H9 (cell line): ENCODE data around the gene PPFIBP1. TPM values are rescaled to one million over a fixed set of nuclear protein-coding genes. Genes with fewer than 3 reads are reported as not detected.

Source experiments
- DNase-seq: peaks from one replicate; pipeline ENCODE4 v3.0.0-alpha.2; 2017
- H2AFZ ChIP-seq: one replicate; pipeline ENCODE4 v1.6.1; 2013; ENCODE audit warnings: mild to moderate bottlenecking, low read length, control low read depth, moderate library complexity
- H2AK5ac ChIP-seq: 2 replicates; pipeline ENCODE4 v1.6.1; 2013; ENCODE audit warnings: low read length, control low read depth, mixed read lengths; ENCODE audit not compliant: insufficient read length
- H2BK120ac ChIP-seq: one replicate; pipeline ENCODE4 v1.6.1; 2013; ENCODE audit warnings: low read depth, mild to moderate bottlenecking, low read length, control low read depth, inconsistent platforms; ENCODE audit not compliant: poor library complexity, severe bottlenecking
- H2BK12ac ChIP-seq: 2 replicates; pipeline ENCODE4 v1.6.1; 2013; ENCODE audit warnings: low read length, control low read depth, mixed read lengths, low read depth; ENCODE audit not compliant: insufficient read length
- H2BK15ac ChIP-seq: 2 replicates; pipeline ENCODE4 v1.6.1; 2013; ENCODE audit warnings: low read depth, low read length, control low read depth
- H2BK20ac ChIP-seq: one replicate; pipeline ENCODE4 v1.6.1; 2013; ENCODE audit warnings: low read depth, mild to moderate bottlenecking, low read length, control low read depth, inconsistent platforms; ENCODE audit not compliant: poor library complexity, severe bottlenecking
- H2BK5ac ChIP-seq: 2 replicates; pipeline ENCODE4 v1.6.1; 2013; ENCODE audit warnings: low read length, control low read depth, mixed read lengths; ENCODE audit not compliant: insufficient read length
- H3K14ac ChIP-seq: 2 replicates; pipeline ENCODE4 v1.6.1; 2013; ENCODE audit warnings: low read length, control low read depth; ENCODE audit not compliant: insufficient read depth
- H3K18ac ChIP-seq: 2 replicates; pipeline ENCODE4 v1.6.1; 2013; ENCODE audit warnings: low read depth, mild to moderate bottlenecking, mixed read lengths, low read length, control low read depth; ENCODE audit not compliant: insufficient read length
- H3K23ac ChIP-seq: 2 replicates; pipeline ENCODE4 v1.6.1; 2013; ENCODE audit warnings: low read length, control low read depth, mixed read lengths, low read depth; ENCODE audit not compliant: insufficient read length
- H3K23me2 ChIP-seq: 2 replicates; pipeline ENCODE4 v1.6.1; 2013; ENCODE audit warnings: low read depth, mild to moderate bottlenecking, mixed read lengths, low read length, control low read depth; ENCODE audit not compliant: insufficient read length, poor library complexity, severe bottlenecking
- H3K27ac ChIP-seq: 2 replicates; pipeline ENCODE4 v1.5.1; 2013; ENCODE audit warnings: low read length, control low read depth, mixed read lengths, low read depth; ENCODE audit not compliant: insufficient read length
- H3K27me3 ChIP-seq: 2 replicates; pipeline ENCODE4 v1.6.1; 2013; ENCODE audit warnings: low read length, control low read depth, inconsistent platforms; ENCODE audit not compliant: insufficient read depth
- H3K4ac ChIP-seq: 2 replicates; pipeline ENCODE4 v1.6.1; 2013; ENCODE audit warnings: low read depth, mild to moderate bottlenecking, control low read depth, inconsistent platforms, low read length, moderate library complexity
- H3K4me1 ChIP-seq: 2 replicates; pipeline ENCODE4 v1.6.1; 2013; ENCODE audit warnings: low read length, control low read depth, inconsistent platforms; ENCODE audit not compliant: insufficient read depth
- H3K4me2 ChIP-seq: 2 replicates; pipeline ENCODE4 v1.6.1; 2013; ENCODE audit warnings: low read length, control low read depth, mixed read lengths; ENCODE audit not compliant: insufficient read length, insufficient read depth
- H3K56ac ChIP-seq: 2 replicates; pipeline ENCODE4 v1.6.1; 2013; ENCODE audit warnings: low read depth, mild to moderate bottlenecking, mixed read lengths, low read length, control low read depth; ENCODE audit not compliant: insufficient read length
- H3K79me1 ChIP-seq: 2 replicates; pipeline ENCODE4 v1.6.1; 2013; ENCODE audit warnings: low read depth, mild to moderate bottlenecking, moderate library complexity, low read length, control low read depth, inconsistent platforms; ENCODE audit not compliant: insufficient read depth, poor library complexity, severe bottlenecking
- H3K79me2 ChIP-seq: 2 replicates; pipeline ENCODE4 v1.6.1; 2013; ENCODE audit warnings: low read length, control low read depth, inconsistent platforms; ENCODE audit not compliant: insufficient read depth
- H3K9ac ChIP-seq: 2 replicates; pipeline ENCODE4 v1.6.1; 2013; ENCODE audit warnings: low read length, control low read depth, mixed read lengths; ENCODE audit not compliant: insufficient read length; ENCODE audit errors: extremely low read depth
- H3K9me3 ChIP-seq: one replicate; pipeline ENCODE4 v1.6.1; 2013; ENCODE audit warnings: low read depth, low read length, inconsistent platforms; ENCODE audit not compliant: control insufficient read depth
- H3T11ph ChIP-seq: one replicate; pipeline ENCODE4 v1.6.1; 2013; ENCODE audit warnings: mild to moderate bottlenecking, low read length, control low read depth, inconsistent platforms
- H4K20me1 ChIP-seq: one replicate; pipeline ENCODE4 v1.6.1; 2013; ENCODE audit not compliant: control insufficient read depth, insufficient read length, insufficient read depth
- H4K5ac ChIP-seq: 2 replicates; pipeline ENCODE4 v1.6.1; 2013; ENCODE audit warnings: low read depth, mild to moderate bottlenecking, mixed read lengths, low read length, control low read depth; ENCODE audit not compliant: insufficient read length
- H4K8ac ChIP-seq: replicated peaks from 2 replicates; pipeline ENCODE4 v1.6.1; 2013; ENCODE audit warnings: low read length, control low read depth, mixed read lengths, low read depth; ENCODE audit not compliant: insufficient read length
- H4K91ac ChIP-seq: 2 replicates; pipeline ENCODE4 v1.6.1; 2013; ENCODE audit warnings: low read depth, mild to moderate bottlenecking, moderate library complexity, mixed read lengths, low read length, control low read depth; ENCODE audit not compliant: insufficient read length
- H3K27ac Mint-ChIP-seq, 3 experiments: 2 replicates in 2 of 3; 3 replicates in 1 of 3; pipeline ENCODE4 v1.8.0; 2020 to 2021; ENCODE audit warnings: mixed read lengths in 3 of 3, mild to moderate bottlenecking in 1 of 3, moderate library complexity in 1 of 3
- H3K27me3 Mint-ChIP-seq: 2 replicates; pipeline ENCODE4 v1.8.0; 2021; ENCODE audit warnings: low read depth, mild to moderate bottlenecking, moderate library complexity, mixed read lengths
- H3K36me3 Mint-ChIP-seq, 3 experiments: 2 replicates in 2 of 3; 3 replicates in 1 of 3; pipeline ENCODE4 v1.8.0; 2020 to 2021; ENCODE audit warnings: low read depth in 3 of 3, mixed read lengths in 3 of 3; ENCODE audit not compliant: insufficient read depth in 1 of 3
- H3K4me1 Mint-ChIP-seq, 2 experiments: 2 replicates each; pipeline ENCODE4 v1.8.0; 2020; ENCODE audit warnings: mixed read lengths in 2 of 2
- H3K4me3 Mint-ChIP-seq, 2 experiments: 2 replicates in 1 of 2; 3 replicates in 1 of 2; pipeline ENCODE4 v1.8.0; 2020 to 2021; ENCODE audit warnings: mild to moderate bottlenecking in 2 of 2, mixed read lengths in 2 of 2, moderate library complexity in 1 of 2
- H3K9me3 Mint-ChIP-seq, 2 experiments: 2 replicates in 1 of 2; 3 replicates in 1 of 2; pipeline ENCODE4 v1.8.0; 2020; ENCODE audit warnings: mild to moderate bottlenecking in 2 of 2, mixed read lengths in 2 of 2, moderate library complexity in 1 of 2
- CTCF ChIP-seq: fragments of 200-600 bp; sonication (generic); conservative IDR thresholded peaks from 3 replicates; pipeline ENCODE4 v1.8.0; 2021; ENCODE audit warnings: antibody characterized with exemption, mild to moderate bottlenecking
- WGBS: extraction: QIAGEN DNeasy Blood & Tissue Kit; methylation state at CpG from one replicate; pipeline ENCODE4 v1.1.7; 2013; ENCODE audit warnings: missing lambda C conversion rate, low lambda C conversion rate, mixed read lengths; ENCODE audit not compliant: insufficient read length; ENCODE audit errors: extremely low coverage; 5-methylcytosine and 5-hydroxymethylcytosine counted together
- total RNA-seq: library from RNA; stranded (reverse); gene quantifications from 2 replicates; pipeline ENCODE4 v1.2.1, GENCODE V29; 2021

Gene PPFIBP1
- total RNA-seq, 1 experiment from 2014 or later = 29.2 TPM

GRCh38 chr12:27674989-27675388, 151.0 kb downstream of the PPFIBP1 start:
- no peak overlapping the region for H3K27ac ChIP-seq
- H4K8ac ChIP-seq = no peak overlapping the region
- H3K9me3 ChIP-seq = no peaks in the 10 kb centered on the region
- no peak overlapping the region for H2AFZ ChIP-seq
- Mint-ChIP-seq H3K27me3 (no peaks in the 10 kb centered on the region), H3K4me3 (no peak overlapping the region), H3K9me3 (no peaks in the 10 kb centered on the region), H3K27ac (no peak overlapping the region), H3K36me3 (peaks cover under 1 to 8% (median 5%) of the 10 kb centered on the region in 3 experiments; a peak in 3 of 7 replicates), H3K4me1 (peaks cover 7 to 9% of the 10 kb centered on the region in 2 experiments)
- no peak overlapping the region for H2BK12ac ChIP-seq
- no peak overlapping the region for H2BK120ac ChIP-seq
- H3K27me3 ChIP-seq = no peaks in the 10 kb centered on the region
- H2BK15ac ChIP-seq = no peak overlapping the region
- H3K4ac ChIP-seq = no peak overlapping the region
- H3K56ac ChIP-seq = no peak overlapping the region
- H3K79me1 ChIP-seq = no peaks in the 10 kb centered on the region
- no peak overlapping the region for H3K18ac ChIP-seq
- H4K5ac ChIP-seq = no peak overlapping the region
- DNase-seq = no peak
- no peak overlapping the region for H3K23ac ChIP-seq
- H2BK20ac ChIP-seq = no peak overlapping the region
- WGBS = no CpG with 5 or more reads among the region's 2 CpGs
- no peaks in the 10 kb centered on the region for H4K20me1 ChIP-seq
- H3K79me2 ChIP-seq = no peaks in the 10 kb centered on the region
- no peak overlapping the region for H3K14ac ChIP-seq
- H3K4me2 ChIP-seq = no peak overlapping the region
- no peak overlapping the region for H2BK5ac ChIP-seq
- no peak overlapping the region for H3T11ph ChIP-seq
- H4K91ac ChIP-seq = no peak overlapping the region
- no peaks in the 10 kb centered on the region for H3K23me2 ChIP-seq
- H2AK5ac ChIP-seq = no peak overlapping the region
- no peak for TF ChIP-seq CTCF
- no peak overlapping the region for H3K9ac ChIP-seq
- no peaks in the 10 kb centered on the region for H3K4me1 ChIP-seq
